Cardiac fibroblast (primary cell): ENCODE results near the gene PRSS12.

ENCODE experiments used
- DNase-seq, 2 donors: peaks; one replicate each; pipeline versions ENCODE4 v3.0.0 to v3.0.0-alpha.2; 2010; ENCODE audit warnings: low read depth in 2 of 2
- H3K4me3 ChIP-seq, 2 donors: replicated peaks in 1 of 2; 1 replicate in 1 of 2; 2 replicates in 1 of 2; pipeline ENCODE4 v1.5.1; 2011; ENCODE audit warnings: low read depth in 2 of 2, low read length in 2 of 2, mild to moderate bottlenecking in 2 of 2, moderate library complexity in 1 of 2
- TF ChIP-seq, protein P1 (sequence below): IDR thresholded peaks from one replicate; pipeline ENCODE4 v1.5.1; 2011; ENCODE audit warnings: low read depth, mild to moderate bottlenecking, low read length, inconsistent platforms

PRSS12 gene

DNA sequence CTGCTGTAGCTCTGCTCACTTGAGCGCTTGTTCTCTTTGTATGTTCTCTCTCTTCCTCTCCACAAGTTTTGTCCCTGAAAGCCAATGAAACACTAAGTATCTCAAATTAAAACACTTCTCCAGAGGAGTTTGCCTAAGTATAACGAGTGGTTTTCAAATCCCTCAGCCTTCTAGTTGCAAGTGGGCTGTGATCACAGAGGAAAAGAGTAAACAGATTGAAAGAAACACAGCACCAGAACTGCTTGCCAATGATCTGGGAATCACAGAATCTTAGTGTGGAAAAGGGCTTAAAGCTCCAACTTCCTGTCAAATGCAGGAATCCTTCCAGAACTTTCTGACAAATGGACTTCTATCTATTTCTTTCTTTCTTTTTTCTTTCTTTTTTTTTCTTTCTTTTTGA, 4.8 kb upstream of the PRSS12 start:
- TF ChIP-seq, protein P1, sequence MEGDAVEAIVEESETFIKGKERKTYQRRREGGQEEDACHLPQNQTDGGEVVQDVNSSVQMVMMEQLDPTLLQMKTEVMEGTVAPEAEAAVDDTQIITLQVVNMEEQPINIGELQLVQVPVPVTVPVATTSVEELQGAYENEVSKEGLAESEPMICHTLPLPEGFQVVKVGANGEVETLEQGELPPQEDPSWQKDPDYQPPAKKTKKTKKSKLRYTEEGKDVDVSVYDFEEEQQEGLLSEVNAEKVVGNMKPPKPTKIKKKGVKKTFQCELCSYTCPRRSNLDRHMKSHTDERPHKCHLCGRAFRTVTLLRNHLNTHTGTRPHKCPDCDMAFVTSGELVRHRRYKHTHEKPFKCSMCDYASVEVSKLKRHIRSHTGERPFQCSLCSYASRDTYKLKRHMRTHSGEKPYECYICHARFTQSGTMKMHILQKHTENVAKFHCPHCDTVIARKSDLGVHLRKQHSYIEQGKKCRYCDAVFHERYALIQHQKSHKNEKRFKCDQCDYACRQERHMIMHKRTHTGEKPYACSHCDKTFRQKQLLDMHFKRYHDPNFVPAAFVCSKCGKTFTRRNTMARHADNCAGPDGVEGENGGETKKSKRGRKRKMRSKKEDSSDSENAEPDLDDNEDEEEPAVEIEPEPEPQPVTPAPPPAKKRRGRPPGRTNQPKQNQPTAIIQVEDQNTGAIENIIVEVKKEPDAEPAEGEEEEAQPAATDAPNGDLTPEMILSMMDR, result no peak
- no peak for DNase-seq

GRCh38 chr4:118356731-118357130, 3.9 kb upstream of the PRSS12 start:
- peak in 1 of 2 donors; percentile 58 for DNase-seq

More for the DNA sequence above, 4.8 kb upstream of the PRSS12 start:
- no peak overlapping the region for H3K4me3 ChIP-seq

GRCh38 chr4:118356111-118356510, 3.3 kb upstream of the PRSS12 start:
- H3K4me3 ChIP-seq, result no peak overlapping the region
- TF ChIP-seq, protein P1, result no peak
- no peak for DNase-seq

More at GRCh38 chr4:118356731-118357130, 3.9 kb upstream of the PRSS12 start:
- TF ChIP-seq, protein P1, result no peak
- H3K4me3 ChIP-seq, result no peak overlapping the region

DNA sequence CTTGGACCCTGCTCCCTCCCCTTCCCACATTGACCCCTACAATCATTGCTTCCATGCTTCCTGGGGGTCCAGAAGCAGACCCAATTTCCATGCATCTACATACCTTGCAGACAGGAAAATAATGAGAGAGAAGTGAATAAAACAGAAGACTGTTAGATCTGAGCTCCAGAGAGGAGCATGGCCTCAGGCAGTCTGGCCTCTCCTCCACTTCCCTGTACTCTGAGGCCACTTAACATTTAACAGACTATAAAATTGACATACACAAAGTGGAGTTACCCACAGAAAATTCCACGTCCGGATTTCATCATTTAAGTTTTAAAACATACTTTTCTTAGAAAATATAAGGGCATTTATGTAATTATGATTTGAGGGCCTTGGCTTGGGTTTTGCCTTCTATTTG, 2.1 kb upstream of the PRSS12 start:
- no peak overlapping the region for H3K4me3 ChIP-seq
- no peak for DNase-seq
- TF ChIP-seq, protein P1, result no peak

GRCh38 chr4:118353534-118354030, 779 bp upstream of the PRSS12 start:
- no peak for DNase-seq
- TF ChIP-seq, protein P1, result no peak
- peak overlapping the region in 1 of 2 donors; percentile 61 for H3K4me3 ChIP-seq

DNA sequence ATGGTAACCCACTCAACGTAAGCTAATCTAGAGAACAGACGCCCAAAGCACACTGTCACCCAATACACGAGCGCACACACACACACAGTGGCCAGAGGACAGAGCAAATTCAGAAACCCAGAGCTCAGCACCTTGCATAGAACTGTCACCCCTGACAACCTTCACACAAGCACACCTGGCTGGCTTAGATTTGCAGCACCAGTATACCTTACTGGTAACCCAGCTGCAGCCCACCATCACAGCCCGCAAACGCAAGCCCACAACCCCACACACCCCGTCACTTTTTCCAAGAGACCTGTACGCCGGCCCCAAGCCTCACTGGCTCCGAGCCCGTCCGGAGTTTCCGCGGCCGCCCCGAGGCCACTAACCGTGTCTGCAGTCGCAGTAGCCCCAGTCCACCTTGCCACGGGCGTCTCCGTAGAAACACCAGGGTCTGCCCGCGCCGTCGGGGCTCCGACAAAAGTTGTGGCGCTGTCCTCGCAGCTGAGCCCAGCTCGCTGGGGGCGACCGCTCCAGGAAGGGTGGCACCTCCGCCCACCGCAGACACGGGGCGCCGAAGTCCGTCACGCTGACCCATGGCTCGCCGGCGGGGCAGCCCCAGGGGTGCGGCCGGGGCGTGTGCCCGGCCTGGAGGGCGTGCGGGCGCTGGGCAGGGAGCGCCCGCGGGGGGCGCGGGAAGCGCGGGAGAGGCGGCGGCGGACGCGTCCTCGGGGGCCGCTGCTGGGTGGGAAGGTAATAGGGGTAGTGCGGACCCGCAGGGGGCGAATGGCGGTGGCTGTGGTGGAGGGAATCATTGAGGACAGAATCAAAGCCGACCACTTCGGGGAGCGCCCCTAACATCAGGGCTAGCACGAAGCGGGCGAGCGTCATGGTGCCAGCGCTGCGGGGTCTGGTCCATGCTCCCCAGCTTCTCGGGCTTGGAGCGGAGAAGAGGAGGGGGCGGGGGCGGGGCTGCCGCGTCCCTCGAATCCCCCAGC, 664 bp downstream of the PRSS12 start:
- peak in 1 of 2 donors; percentile 36 for DNase-seq
- peak overlapping the region; percentile 30 to 61 for H3K4me3 ChIP-seq
- TF ChIP-seq, protein P1, result peak; percentile 5
